Adipocyte (in vitro differentiated cells): ENCODE results near the gene NCKAP5.
A peak's percentile ranks its signal among the peaks of the same experiment; 100 is the strongest.
"Not testable (repeated sequence)": the region's sequence is repeated elsewhere in the genome, so short reads cannot be mapped to it uniquely, and the experiment has no call there.

Experiments used
- DNase-seq: peaks from one replicate; pipeline ENCODE4 v3.0.0-alpha.2; 2015; ENCODE audit warnings: low read depth
- H3K27me3 ChIP-seq: replicated peaks from 2 replicates; pipeline ENCODE4 v1.7.0; 2013; ENCODE audit warnings: mild to moderate bottlenecking, low read length, moderate library complexity; ENCODE audit not compliant: control insufficient read depth, insufficient read depth
- H3K36me3 ChIP-seq: 2 replicates; pipeline ENCODE4 v1.7.0; 2013; ENCODE audit warnings: low read length, mild to moderate bottlenecking, moderate library complexity; ENCODE audit not compliant: control insufficient read depth, insufficient read depth, severe bottlenecking
- H3K4me1 ChIP-seq: 2 replicates; pipeline ENCODE4 v1.7.0; 2013; ENCODE audit warnings: mild to moderate bottlenecking, low read length, moderate library complexity; ENCODE audit not compliant: control insufficient read depth, insufficient read depth
- H3K4me3 ChIP-seq: 2 replicates; pipeline ENCODE4 v1.7.0; 2013; ENCODE audit warnings: mild to moderate bottlenecking, low read length, moderate library complexity
- H3K9ac ChIP-seq: 2 replicates; pipeline ENCODE4 v1.7.0; 2013; ENCODE audit warnings: mild to moderate bottlenecking, low read length, moderate library complexity
- H3K9me3 ChIP-seq: 2 replicates; pipeline ENCODE4 v1.7.0; 2013; ENCODE audit warnings: mild to moderate bottlenecking, low read length, moderate library complexity; ENCODE audit not compliant: control insufficient read depth

NCKAP5 gene

DNA sequence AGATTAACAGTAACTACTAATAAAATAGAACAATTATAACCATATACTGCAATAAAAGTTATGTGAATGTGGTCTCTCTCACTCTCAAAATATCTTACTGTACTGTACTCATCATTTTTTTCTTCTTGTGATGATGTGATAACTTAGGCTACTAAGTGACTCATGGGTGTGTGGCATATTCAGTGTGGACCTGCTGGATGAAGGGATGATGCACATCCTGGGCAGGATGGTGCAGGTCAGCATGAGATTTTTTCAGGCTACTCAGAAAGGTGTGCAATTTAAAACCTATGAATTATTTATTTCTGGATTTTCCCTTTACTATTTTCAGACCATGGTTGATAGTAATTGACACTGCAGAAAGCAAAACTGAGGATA, 90.7 kb downstream of the NCKAP5 start:
- no peaks in the 10 kb centered on the region for H3K4me1 ChIP-seq
- DNase-seq, result no peak
- no peak overlapping the region for H3K9ac ChIP-seq
- H3K27me3 ChIP-seq, result no peaks in the 10 kb centered on the region
- H3K4me3 ChIP-seq, result no peak overlapping the region
- H3K36me3 ChIP-seq, result no peaks in the 10 kb centered on the region
- no peaks in the 10 kb centered on the region for H3K9me3 ChIP-seq

DNA sequence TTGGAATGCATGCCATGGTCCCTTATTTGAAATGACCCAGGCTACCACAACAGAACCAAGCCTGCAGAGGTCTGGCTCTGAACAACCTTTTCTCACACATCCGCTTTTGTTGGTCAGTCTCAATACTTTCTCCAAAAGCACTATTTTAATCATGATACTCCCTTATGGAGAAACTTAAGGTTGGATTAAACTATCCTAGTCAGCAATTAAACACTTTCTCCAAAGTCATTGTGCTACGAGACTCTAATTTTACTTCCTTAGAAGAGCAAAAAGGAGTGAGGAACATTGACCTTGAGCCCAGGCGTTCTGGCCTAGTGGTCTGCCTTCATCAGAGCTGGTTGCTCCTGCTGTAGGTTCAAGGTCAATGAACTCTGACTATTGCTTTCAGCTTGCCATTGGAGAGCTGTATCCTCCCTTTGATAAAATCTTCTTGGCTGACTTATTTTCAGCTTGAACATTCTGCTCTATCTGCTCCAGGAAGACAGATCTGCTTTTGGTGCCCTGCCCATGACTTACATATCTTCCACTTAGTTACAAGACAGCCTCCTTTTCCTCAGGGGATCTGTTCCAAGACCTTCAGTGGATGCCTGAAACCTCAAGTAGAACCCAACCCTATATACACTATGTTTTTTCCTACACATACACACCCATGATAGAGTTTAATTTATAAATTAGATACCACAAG, 91.2 kb downstream of the NCKAP5 start:
- H3K9ac ChIP-seq, result no peak overlapping the region

DNA sequence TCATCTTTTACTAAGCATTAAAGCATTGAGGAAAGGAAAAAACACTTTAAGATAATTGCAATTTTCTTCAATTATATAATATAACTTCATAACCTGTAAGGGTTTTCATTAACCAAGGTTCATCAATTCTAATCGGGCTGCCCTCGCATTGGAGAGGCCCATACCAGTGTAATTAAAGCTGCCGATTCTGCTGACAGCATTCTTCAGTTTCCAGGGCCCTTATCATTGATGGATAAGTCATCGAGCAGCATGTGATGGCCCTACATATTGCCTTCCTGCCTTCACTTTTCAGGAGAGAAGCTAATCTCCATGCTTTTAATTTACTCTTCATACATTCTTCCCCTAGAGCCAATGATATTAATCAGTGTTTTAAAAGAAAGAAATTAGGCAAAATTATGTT, 92.0 kb downstream of the NCKAP5 start:
- Histone ChIP-seq H3K9me3 (no peaks in the 10 kb centered on the region), H3K4me3 (no peak overlapping the region), H3K36me3 (no peaks in the 10 kb centered on the region), H3K9ac (no peak overlapping the region), H3K4me1 (no peaks in the 10 kb centered on the region), H3K27me3 (no peaks in the 10 kb centered on the region)
- no peak for DNase-seq

More for the DNA sequence above, 91.2 kb downstream of the NCKAP5 start:
- Histone ChIP-seq H3K4me1 (no peaks in the 10 kb centered on the region), H3K36me3 (no peaks in the 10 kb centered on the region), H3K9me3 (no peaks in the 10 kb centered on the region), H3K4me3 (no peak overlapping the region), H3K27me3 (no peaks in the 10 kb centered on the region)
- peak; percentile 4 for DNase-seq

DNA sequence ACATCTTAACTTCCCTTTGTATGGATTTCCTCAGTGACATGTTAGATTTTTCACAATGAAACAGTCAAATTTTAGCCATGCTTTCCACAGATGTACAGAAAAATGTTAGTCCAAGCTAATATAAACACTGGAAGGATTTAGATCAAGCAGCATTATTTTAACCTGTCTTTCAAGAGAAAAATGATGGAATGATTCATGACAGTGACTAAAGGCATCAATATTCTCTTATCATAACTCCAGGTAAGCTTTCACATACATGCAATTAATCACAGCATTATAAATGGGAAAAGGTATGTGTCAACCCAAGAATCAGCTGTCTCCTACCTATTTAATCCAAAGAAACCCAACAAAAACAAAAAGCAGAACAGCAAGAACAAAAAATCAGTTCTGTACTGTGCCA, 92.7 kb downstream of the NCKAP5 start:
- H3K4me1 ChIP-seq, result no peaks in the 10 kb centered on the region
- H3K27me3 ChIP-seq, result no peaks in the 10 kb centered on the region
- no peaks in the 10 kb centered on the region for H3K9me3 ChIP-seq
- no peaks in the 10 kb centered on the region for H3K36me3 ChIP-seq
- H3K4me3 ChIP-seq, result no peak overlapping the region
- DNase-seq, result no peak
- no peak overlapping the region for H3K9ac ChIP-seq

DNA sequence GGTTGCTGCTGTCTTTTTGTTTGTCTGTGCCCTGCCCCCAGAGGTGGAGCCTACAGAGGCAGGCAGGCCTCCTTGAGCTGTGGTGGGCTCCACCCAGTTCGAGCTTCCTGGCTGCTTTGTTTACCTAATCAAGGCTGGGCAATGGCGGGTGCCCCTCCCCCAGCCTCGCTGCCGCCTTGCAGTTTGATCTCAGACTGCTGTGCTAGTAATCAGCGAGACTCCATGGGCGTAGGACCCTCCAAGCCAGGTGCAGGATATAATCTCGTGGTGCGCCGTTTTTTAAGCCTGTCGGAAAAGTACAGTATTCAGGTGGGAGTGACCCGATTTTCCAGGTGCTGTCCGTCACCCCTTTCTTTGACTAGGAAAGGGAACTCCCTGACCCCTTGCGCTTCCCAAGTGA, 97.8 kb downstream of the NCKAP5 start:
- H3K9me3 ChIP-seq, H3K27me3 ChIP-seq, DNase-seq, H3K4me1 ChIP-seq, H3K4me3 ChIP-seq, H3K36me3 ChIP-seq, H3K9ac ChIP-seq: not testable (repeated sequence)

DNA sequence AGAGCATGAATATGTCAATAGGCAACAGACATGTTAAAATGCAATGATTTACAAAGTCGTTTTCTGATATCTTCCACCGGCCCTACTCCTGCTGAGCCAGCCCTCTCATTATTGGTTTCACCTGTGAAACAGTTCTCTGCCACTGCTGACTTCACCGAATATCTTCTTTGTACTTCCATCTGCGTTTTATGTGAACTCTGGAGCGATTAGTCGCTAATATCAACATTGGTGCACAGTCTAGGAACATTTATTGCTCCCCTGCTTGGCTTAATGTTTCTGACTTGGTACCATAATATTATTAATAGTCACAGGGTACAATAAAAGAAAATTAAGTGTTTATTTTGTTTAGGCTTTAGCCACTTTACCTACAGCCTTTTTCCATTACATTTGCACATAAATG, 105.5 kb downstream of the NCKAP5 start:
- H3K36me3 ChIP-seq, result no peaks in the 10 kb centered on the region
- DNase-seq, result no peak
- no peaks in the 10 kb centered on the region for H3K27me3 ChIP-seq
- H3K4me3 ChIP-seq, result no peak overlapping the region
- H3K9me3 ChIP-seq, result peaks cover 4% of the 10 kb centered on the region
- H3K4me1 ChIP-seq, result no peaks in the 10 kb centered on the region
- no peak overlapping the region for H3K9ac ChIP-seq

DNA sequence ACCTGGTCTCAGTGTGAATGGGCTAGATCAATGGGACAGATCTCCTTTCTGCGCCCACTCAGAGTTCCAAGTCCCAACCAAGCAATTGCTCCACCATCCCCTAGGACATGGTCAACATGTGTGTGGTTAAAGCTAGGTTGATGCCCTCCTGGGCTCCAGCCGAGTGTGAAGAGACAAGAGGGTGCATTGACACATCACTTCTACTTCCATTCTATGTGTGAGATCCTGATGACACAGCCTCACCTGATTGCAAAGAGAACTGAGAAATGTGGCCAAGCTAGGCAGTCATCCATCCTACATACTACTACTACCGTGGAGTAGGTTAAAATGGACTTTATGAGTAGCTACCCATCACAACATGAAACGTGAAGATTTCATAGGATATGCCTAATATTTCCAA, 106.8 kb downstream of the NCKAP5 start:
- DNase-seq, result no peak
- H3K36me3 ChIP-seq, result no peaks in the 10 kb centered on the region
- peaks cover 4% of the 10 kb centered on the region for H3K9me3 ChIP-seq
- H3K27me3 ChIP-seq, result no peaks in the 10 kb centered on the region
- no peak overlapping the region for H3K4me3 ChIP-seq
- no peak overlapping the region for H3K9ac ChIP-seq
- H3K4me1 ChIP-seq, result no peaks in the 10 kb centered on the region

DNA sequence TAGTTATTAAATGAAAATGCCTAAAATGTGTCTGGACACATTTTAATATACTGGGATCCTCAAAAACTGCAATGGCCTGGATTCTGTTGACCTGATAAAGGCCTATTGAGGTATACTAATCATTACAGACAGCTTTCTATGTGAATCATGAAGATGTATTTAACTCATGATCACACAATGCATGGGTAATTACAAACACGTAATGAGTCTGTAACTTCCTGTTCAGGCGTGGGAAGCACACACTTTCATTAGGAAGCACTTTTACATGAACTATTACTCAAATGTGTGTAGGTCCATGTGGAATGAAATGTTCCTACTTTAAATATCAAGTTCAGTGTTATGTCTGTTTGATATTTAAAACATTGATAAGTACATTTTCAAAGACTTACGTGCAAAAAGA, 108.7 kb downstream of the NCKAP5 start:
- Histone ChIP-seq H3K9me3 (peaks cover 4% of the 10 kb centered on the region), H3K4me1 (no peaks in the 10 kb centered on the region), H3K9ac (no peak overlapping the region), H3K27me3 (no peaks in the 10 kb centered on the region), H3K36me3 (no peaks in the 10 kb centered on the region), H3K4me3 (no peak overlapping the region)
- no peak for DNase-seq

DNA sequence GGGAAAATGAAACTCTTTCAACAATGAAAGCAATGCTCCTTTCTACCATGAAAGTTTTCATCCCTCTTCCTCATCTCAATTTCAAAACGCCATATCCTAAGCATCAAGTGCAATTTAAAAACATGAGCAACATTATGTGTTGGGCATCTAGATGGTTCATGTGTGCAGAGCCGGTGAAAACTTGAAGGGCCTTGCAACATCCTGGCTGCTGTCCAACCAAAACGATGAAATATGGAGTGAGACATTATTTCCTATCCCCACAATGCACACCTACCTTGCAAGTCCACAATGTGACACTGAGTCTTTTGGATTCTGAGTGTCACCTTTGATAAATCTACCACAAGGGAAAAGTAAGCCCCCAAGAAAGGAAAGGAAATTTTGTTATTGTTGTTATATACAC, 110.0 kb downstream of the NCKAP5 start:
- peak; percentile 14 for DNase-seq
- Histone ChIP-seq H3K36me3 (no peaks in the 10 kb centered on the region), H3K4me3 (no peak overlapping the region), H3K9ac (no peak overlapping the region), H3K4me1 (no peaks in the 10 kb centered on the region), H3K27me3 (no peaks in the 10 kb centered on the region), H3K9me3 (no peaks in the 10 kb centered on the region)

DNA sequence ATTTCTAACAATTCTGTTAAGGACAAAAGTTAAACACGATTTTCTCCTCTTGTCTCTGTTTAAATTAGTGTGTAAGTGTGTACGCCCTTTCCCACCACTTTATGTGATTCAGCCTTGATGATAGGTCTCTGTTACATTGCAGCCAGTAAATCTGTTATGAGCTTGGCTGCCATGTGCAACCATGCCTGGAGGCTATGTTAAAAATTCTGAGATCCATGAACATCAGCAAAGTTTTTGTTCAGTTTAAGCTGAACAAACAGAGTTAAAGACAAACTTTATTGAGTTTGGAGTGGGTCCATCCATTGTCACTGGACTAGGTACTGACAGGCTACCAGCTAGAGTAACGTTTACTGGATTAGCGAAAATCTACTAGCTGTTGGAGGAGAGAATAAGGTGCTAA, 110.4 kb downstream of the NCKAP5 start:
- Histone ChIP-seq H3K27me3 (no peaks in the 10 kb centered on the region), H3K9ac (no peak overlapping the region), H3K4me1 (no peaks in the 10 kb centered on the region), H3K4me3 (no peak overlapping the region), H3K9me3 (no peaks in the 10 kb centered on the region), H3K36me3 (no peaks in the 10 kb centered on the region)
- no peak for DNase-seq

DNA sequence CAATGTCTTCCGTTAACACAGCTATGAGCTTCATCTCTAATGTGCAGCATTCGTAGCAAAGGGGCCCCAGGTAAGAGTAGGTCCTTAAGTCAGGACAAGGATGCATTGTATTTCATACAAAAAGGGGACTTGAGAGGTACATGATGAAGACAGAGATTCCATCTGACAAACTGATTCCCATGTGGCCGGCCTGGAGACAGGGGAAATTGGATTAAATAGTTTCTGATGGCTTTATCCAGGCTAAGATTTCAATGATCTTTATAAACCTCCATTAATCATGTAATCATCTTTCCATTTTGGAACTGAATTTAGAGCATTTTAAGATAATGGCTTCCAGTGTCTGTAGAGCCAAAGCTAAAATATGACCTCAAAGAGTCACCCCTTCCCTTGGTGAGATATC, 111.3 kb downstream of the NCKAP5 start:
- no peaks in the 10 kb centered on the region for H3K4me1 ChIP-seq
- H3K36me3 ChIP-seq, result no peaks in the 10 kb centered on the region
- H3K4me3 ChIP-seq, result no peak overlapping the region
- no peaks in the 10 kb centered on the region for H3K9me3 ChIP-seq
- H3K9ac ChIP-seq, result no peak overlapping the region
- no peaks in the 10 kb centered on the region for H3K27me3 ChIP-seq
- DNase-seq, result no peak

DNA sequence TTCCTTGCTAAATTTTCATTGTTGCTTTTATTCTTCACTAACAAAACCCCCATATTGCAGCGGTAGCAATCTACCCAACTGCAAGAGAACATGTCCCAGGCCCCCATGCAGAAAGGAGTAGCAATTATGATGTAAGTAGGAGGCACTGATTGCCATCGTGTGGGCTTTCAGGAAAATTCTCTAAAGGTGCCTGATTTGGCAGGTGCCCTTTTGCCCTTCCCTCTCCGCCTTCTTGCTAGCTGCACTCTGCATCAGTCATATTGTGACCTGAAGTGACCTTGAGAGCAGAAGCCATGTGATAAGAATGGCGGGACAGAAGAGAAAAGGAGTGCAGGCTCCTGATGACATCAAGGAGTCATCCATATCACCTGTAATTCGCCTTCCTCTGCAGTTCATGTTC, 112.1 kb downstream of the NCKAP5 start:
- no peak for DNase-seq
- H3K36me3 ChIP-seq, result no peaks in the 10 kb centered on the region

More for the DNA sequence above, 112.1 kb downstream of the NCKAP5 start:
- H3K4me1 ChIP-seq, result no peaks in the 10 kb centered on the region
- H3K9ac ChIP-seq, result no peak overlapping the region
- H3K4me3 ChIP-seq, result no peak overlapping the region
- no peaks in the 10 kb centered on the region for H3K9me3 ChIP-seq
- H3K27me3 ChIP-seq, result no peaks in the 10 kb centered on the region
